Body of pancreas (tissue), 4 donors: ENCODE data around the gene EFCAB13.

Experiments used
- POLR2A ChIP-seq, 3 donors: fragments of 450-650 bp; IDR thresholded peaks; one replicate each; pipeline ENCODE4 v1.6.1; 2016; ENCODE audit warnings: antibody characterized with exemption in 3 of 3, mild to moderate bottlenecking in 2 of 3
- TF ChIP-seq, protein P1 (sequence below), 7 experiments: fragments of 450-650 bp in 4 of 7; fragments of 200-600 bp in 3 of 7; sonication (generic) in 3 of 7; IDR thresholded peaks; one replicate each; pipeline ENCODE4 v1.5.1; 2016 to 2019; ENCODE audit warnings: antibody characterized with exemption in 7 of 7

DNA sequence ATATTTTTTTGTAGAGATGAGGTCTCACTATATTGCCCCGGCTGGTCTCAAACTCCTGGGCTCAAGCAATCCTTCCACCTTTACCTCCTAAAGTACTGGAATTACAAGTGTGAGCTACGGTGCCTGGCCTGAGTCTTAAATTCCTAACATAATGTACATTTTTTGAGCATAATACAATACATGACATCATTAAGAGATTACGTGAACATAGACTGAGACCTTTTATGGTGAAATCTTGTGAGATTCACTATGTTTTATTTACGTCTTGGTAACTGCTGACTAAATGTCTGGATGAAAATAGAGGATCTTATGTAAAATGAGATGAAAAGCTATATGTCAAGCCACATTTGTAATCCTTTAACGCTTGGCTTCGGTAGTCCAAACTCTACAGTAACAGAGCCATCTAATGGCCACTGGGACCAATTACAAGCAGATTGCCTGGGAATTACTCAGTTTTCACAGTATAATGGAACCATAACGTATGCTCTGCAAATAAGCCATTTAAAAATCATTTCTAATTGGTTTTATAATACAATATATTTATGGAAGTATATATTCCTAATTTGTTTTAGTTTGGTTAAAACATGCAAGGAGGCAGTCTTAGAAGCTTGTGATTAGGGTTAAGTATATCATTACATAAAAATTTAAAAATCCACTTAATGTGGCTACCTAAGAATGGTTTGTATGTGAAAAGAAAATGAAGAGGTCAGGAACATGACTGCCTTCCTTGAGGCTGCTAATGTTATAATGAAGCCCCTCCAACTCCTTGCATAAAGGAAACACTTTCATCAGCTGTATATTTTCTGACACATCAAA, 8.1 kb upstream of the EFCAB13 start:
- no peak for TF ChIP-seq POLR2A (IDR thresholded peaks at IDR 0.05)
- TF ChIP-seq, protein P1, sequence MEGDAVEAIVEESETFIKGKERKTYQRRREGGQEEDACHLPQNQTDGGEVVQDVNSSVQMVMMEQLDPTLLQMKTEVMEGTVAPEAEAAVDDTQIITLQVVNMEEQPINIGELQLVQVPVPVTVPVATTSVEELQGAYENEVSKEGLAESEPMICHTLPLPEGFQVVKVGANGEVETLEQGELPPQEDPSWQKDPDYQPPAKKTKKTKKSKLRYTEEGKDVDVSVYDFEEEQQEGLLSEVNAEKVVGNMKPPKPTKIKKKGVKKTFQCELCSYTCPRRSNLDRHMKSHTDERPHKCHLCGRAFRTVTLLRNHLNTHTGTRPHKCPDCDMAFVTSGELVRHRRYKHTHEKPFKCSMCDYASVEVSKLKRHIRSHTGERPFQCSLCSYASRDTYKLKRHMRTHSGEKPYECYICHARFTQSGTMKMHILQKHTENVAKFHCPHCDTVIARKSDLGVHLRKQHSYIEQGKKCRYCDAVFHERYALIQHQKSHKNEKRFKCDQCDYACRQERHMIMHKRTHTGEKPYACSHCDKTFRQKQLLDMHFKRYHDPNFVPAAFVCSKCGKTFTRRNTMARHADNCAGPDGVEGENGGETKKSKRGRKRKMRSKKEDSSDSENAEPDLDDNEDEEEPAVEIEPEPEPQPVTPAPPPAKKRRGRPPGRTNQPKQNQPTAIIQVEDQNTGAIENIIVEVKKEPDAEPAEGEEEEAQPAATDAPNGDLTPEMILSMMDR (IDR thresholded peaks at IDR 0.05): peak; percentile 34 to 88 (median 77)
